Upper lobe of left lung (tissue), 6 donors: ENCODE results near the gene PSMD8. TPM values are rescaled to one million over a fixed set of nuclear protein-coding genes. Genes with fewer than 3 reads are reported as not detected.

ENCODE experiments used
- ATAC-seq, 2 donors: fragments of 200-7000 bp; cut with Tn5 transposase; one replicate each; pipeline ENCODE4 v1.9.1; 2022; ENCODE audit warnings: mild to moderate bottlenecking in 2 of 2, moderate library complexity in 2 of 2; ENCODE audit not compliant: low FRiP score in 2 of 2
- DNase-seq, 2 donors: peaks; one replicate each; pipeline ENCODE4 v3.0.0-alpha.2; 2019 to 2020
- H3K27ac ChIP-seq, 4 donors: fragments of 200-600 bp; sonication (generic); one replicate each; pipeline ENCODE4 v1.5.1; 2016 to 2019
- H3K27me3 ChIP-seq, 4 donors: fragments of 200-600 bp; sonication (generic); one replicate each; pipeline ENCODE4 v1.5.1; 2017 to 2019
- H3K36me3 ChIP-seq, 4 donors: fragments of 200-600 bp; sonication (generic); one replicate each; pipeline ENCODE4 v1.5.1; 2016 to 2019
- H3K4me1 ChIP-seq, 4 donors: fragments of 200-600 bp; sonication (generic); one replicate each; pipeline ENCODE4 v1.5.1; 2018 to 2019
- H3K4me3 ChIP-seq, 4 donors: fragments of 200-600 bp; sonication (generic); one replicate each; pipeline ENCODE4 v1.5.1; 2017 to 2019; ENCODE audit warnings: mild to moderate bottlenecking in 2 of 4, moderate library complexity in 1 of 4
- H3K9me3 ChIP-seq, 4 donors: fragments of 200-600 bp; sonication (generic); one replicate each; pipeline ENCODE4 v1.5.1; 2018 to 2019
- CTCF ChIP-seq, 6 experiments: fragments of 450-650 bp in 4 of 6; fragments of 200-600 bp in 2 of 6; sonication (generic) in 2 of 6; IDR thresholded peaks; one replicate each; pipeline ENCODE4 v1.5.1; 2016 to 2019; ENCODE audit warnings: antibody characterized with exemption in 6 of 6
- EP300 ChIP-seq, 4 donors: sonication (generic); formaldehyde crosslinking; IDR thresholded peaks; one replicate each; pipeline ENCODE4 v1.5.1; 2017; ENCODE audit warnings: antibody characterized with exemption in 4 of 4, control low read depth in 2 of 4
- POLR2A ChIP-seq, 4 donors: fragments of 450-650 bp; IDR thresholded peaks; one replicate each; pipeline ENCODE4 v1.5.1; 2016 to 2017; ENCODE audit warnings: antibody characterized with exemption in 4 of 4, mild to moderate bottlenecking in 2 of 4
- POLR2AphosphoS5 ChIP-seq, 2 donors: sonication (generic); formaldehyde crosslinking; IDR thresholded peaks; one replicate each; pipeline ENCODE4 v1.5.1; 2017; ENCODE audit warnings: antibody characterized with exemption in 2 of 2
- WGBS, 2 donors: methylation state at CpG; one replicate each; pipeline ENCODE4 v1.1.5; 2017 to 2018; 5-methylcytosine and 5-hydroxymethylcytosine counted together
- total RNA-seq, 6 donors: library from RNA; depleted of rRNA in 4 of 6; stranded (reverse); fragments of >200 nt in 4 of 6; gene quantifications; one replicate each; pipeline versions ENCODE4 v1.1.0 to v1.2.1, GENCODE V29; 2016 to 2021
- donor health status: DM: no; HTN: no; CAD: no; lungs with moderate emphysema.
- donor health status: DM: no; HTN: yes; CAD: no; lungs with severe emphysema.

PSMD8 gene
- total RNA-seq, 6 donors from 2014 or later = 66.0 to 213 (median 121) TPM

GRCh38 chr19:38388349-38389100, 14.2 kb downstream of the PSMD8 start, which contains the start of gene SPRED3:
TSS of gene SPRED3 (plus strand) at chr19:38388697. CDS start at chr19:38390303, 1,606 bp downstream.
- no peak for TF ChIP-seq EP300 (IDR thresholded peaks at IDR 0.05)
- TF ChIP-seq POLR2A (IDR thresholded peaks at IDR 0.05) = no peak
- TF ChIP-seq CTCF (IDR thresholded peaks at IDR 0.05) = no peak
- TF ChIP-seq POLR2AphosphoS5 (IDR thresholded peaks at IDR 0.05) = no peak
- peak within 1 kb of the TSS; percentile 51 to 82 (median 68) for H3K27ac ChIP-seq
- H3K4me3 ChIP-seq = peak within 1 kb of the TSS; percentile 53 to 65 (median 58)
- peak; percentile 40 to 88 for DNase-seq
- H3K27me3 ChIP-seq = peaks cover 0 to 18% (median 3%) of the 10 kb centered on the region in 4 donors
- ATAC-seq = no peak
- peaks cover 2 to 20% (median 12%) of the 10 kb centered on the region in 4 donors for H3K36me3 ChIP-seq
- no peaks in the 10 kb centered on the region for H3K9me3 ChIP-seq
- peaks cover 33 to 44% (median 38%) of the 10 kb centered on the region in 4 donors for H3K4me1 ChIP-seq
- WGBS, 2 donors = 0 to 4% methylated on average over 9 to 32 of the region's 46 CpGs

GRCh38 chr19:38389101-38389925, 14.9 kb downstream of the PSMD8 start:
- TF ChIP-seq POLR2A (IDR thresholded peaks at IDR 0.05) (no peak), POLR2AphosphoS5 (IDR thresholded peaks at IDR 0.05) (no peak), CTCF (IDR thresholded peaks at IDR 0.05) (no peak), EP300 (IDR thresholded peaks at IDR 0.05) (no peak)
- Histone ChIP-seq H3K36me3 (peaks cover 0 to 12% (median 4%) of the 10 kb centered on the region in 4 donors), H3K9me3 (no peaks in the 10 kb centered on the region), H3K27ac (peak overlapping the region in 2 of 4 donors; percentile 52 to 82), H3K27me3 (peaks cover 0 to 20% (median 3%) of the 10 kb centered on the region in 4 donors), H3K4me3 (peak overlapping the region in 3 of 4 donors; percentile 54 to 65 (median 62)), H3K4me1 (peaks cover 33 to 45% (median 38%) of the 10 kb centered on the region in 4 donors)
- WGBS, 2 donors = 10 to 12% methylated on average over 14 to 25 of the region's 28 CpGs
- ATAC-seq (no peak), DNase-seq (no peak)

- Histone ChIP-seq H3K27ac (no peak overlapping the region), H3K4me3 (no peak overlapping the region), H3K4me1 (peaks cover 33 to 54% (median 38%) of the 10 kb centered on the region in 4 donors), H3K27me3 (peaks cover 0 to 25% (median 4%) of the 10 kb centered on the region in 4 donors), H3K36me3 (peaks cover 0 to 4% (median 2%) of the 10 kb centered on the region in 4 donors), H3K9me3 (no peaks in the 10 kb centered on the region)
- DNase-seq (no peak), ATAC-seq (no peak)
- WGBS, 2 donors = 41 to 42% methylated on average over 19 to 20 of the region's 22 CpGs
- no peak for TF ChIP-seq CTCF (IDR thresholded peaks at IDR 0.05)
- no peak for TF ChIP-seq POLR2A (IDR thresholded peaks at IDR 0.05)
- TF ChIP-seq POLR2AphosphoS5 (IDR thresholded peaks at IDR 0.05) = no peak
- no peak for TF ChIP-seq EP300 (IDR thresholded peaks at IDR 0.05)
These were observed 15.9 kb downstream of the PSMD8 start for GRCh38 chr19:38389957-38390924.

- ATAC-seq = no peak
- Histone ChIP-seq H3K9me3 (no peaks in the 10 kb centered on the region), H3K27me3 (peaks cover 0 to 39% (median 11%) of the 10 kb centered on the region in 4 donors), H3K4me3 (no peak overlapping the region), H3K36me3 (no peaks in the 10 kb centered on the region), H3K4me1 (peaks cover 22 to 47% (median 26%) of the 10 kb centered on the region in 4 donors), H3K27ac (no peak overlapping the region)
- no peak for DNase-seq
- 41 to 60% methylated on average over 6 to 8 of the region's 8 CpGs for WGBS, 2 donors
- TF ChIP-seq CTCF (IDR thresholded peaks at IDR 0.05) (no peak), POLR2A (IDR thresholded peaks at IDR 0.05) (no peak), POLR2AphosphoS5 (IDR thresholded peaks at IDR 0.05) (no peak), EP300 (IDR thresholded peaks at IDR 0.05) (no peak)
These were observed 17.6 kb downstream of the PSMD8 start for GRCh38 chr19:38391911-38392464.
